ENCODE results near the gene FBRSL1.

Gene FBRSL1

DNA sequence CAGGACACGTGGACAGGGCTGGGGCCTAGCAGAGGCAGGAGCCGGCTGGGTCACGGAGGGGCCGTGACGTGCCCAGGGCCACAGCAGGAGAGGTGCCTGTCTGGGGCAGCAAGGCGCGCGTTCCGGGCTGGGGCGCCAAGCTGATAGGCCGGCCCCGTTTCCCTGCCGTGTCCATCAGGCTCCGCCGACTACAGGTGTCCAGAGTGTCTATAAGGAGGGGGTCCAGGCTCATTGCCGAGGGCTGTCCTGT is 18.5 kb downstream of the FBRSL1 start:
- TF ChIP-seq POLR2AphosphoS5 (IDR thresholded peaks at IDR 0.05; ENCODE audit: low read depth, low read length): no peak
- TF ChIP-seq FOXP2 (optimal IDR thresholded peaks at IDR 0.05; ENCODE audit: borderline replicate concordance, extremely low read depth, extremely low read length, insufficient read depth): no peak
- TF ChIP-seq, protein P1, sequence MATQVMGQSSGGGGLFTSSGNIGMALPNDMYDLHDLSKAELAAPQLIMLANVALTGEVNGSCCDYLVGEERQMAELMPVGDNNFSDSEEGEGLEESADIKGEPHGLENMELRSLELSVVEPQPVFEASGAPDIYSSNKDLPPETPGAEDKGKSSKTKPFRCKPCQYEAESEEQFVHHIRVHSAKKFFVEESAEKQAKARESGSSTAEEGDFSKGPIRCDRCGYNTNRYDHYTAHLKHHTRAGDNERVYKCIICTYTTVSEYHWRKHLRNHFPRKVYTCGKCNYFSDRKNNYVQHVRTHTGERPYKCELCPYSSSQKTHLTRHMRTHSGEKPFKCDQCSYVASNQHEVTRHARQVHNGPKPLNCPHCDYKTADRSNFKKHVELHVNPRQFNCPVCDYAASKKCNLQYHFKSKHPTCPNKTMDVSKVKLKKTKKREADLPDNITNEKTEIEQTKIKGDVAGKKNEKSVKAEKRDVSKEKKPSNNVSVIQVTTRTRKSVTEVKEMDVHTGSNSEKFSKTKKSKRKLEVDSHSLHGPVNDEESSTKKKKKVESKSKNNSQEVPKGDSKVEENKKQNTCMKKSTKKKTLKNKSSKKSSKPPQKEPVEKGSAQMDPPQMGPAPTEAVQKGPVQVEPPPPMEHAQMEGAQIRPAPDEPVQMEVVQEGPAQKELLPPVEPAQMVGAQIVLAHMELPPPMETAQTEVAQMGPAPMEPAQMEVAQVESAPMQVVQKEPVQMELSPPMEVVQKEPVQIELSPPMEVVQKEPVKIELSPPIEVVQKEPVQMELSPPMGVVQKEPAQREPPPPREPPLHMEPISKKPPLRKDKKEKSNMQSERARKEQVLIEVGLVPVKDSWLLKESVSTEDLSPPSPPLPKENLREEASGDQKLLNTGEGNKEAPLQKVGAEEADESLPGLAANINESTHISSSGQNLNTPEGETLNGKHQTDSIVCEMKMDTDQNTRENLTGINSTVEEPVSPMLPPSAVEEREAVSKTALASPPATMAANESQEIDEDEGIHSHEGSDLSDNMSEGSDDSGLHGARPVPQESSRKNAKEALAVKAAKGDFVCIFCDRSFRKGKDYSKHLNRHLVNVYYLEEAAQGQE (IDR thresholded peaks at IDR 0.05; ENCODE audit: insufficient read depth in 1 of 2, low read depth in 2 of 2, low read length in 2 of 2): no peak
- TF ChIP-seq SIN3A (IDR thresholded peaks at IDR 0.05; ENCODE audit: borderline replicate concordance, insufficient read depth, low read length): no peak
- TF ChIP-seq TAF1 (IDR thresholded peaks at IDR 0.05; ENCODE audit: borderline replicate concordance, insufficient read depth, low read length): no peak

DNA sequence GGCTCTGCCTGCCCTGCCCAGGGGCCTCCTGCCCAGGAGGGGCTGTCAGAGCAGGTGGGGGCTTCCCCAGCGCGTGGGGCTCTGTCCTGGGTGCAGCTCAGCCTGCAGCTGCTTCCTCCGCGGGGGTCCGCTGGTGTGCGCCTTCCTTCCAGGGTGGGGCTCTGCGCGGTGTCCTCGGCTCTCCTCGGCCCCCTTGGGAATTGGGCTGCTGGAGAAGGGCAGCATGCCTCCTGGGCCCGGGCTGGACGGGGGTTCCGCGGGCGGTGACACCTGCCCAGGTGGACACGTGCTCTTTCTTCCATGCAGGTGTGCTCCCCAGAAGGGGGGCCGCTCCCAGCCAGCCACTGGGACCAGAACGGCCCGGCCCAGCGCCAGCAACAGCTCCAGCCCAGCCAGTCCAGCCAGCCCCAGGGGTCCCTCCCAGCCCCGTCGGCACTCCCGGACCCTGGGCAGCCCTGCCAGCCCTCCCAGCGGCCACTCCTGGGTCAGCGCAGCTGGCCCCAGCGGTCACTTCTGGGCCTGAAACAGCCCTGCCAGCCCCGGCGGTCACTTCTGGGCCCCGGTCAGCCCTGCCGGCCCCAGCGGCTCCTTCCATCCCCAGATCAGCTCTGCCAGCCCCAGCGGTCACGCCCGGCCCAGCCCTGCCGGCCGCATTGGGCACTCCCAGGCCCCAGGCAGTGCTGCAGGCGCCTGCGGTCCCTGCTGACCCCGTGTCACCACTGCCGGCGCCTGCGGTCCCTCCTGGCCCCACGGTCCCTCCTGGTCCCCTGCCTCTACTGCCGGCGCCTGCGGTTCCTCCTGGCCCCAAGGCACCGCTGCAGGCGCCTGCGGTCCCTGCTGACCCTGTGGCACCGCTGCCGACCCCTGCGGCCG is 19.1 kb downstream of the FBRSL1 start:
- TF ChIP-seq TAF1 (IDR thresholded peaks at IDR 0.05; ENCODE audit: borderline replicate concordance, insufficient read depth, low read length) (no peak), POLR2AphosphoS5 (IDR thresholded peaks at IDR 0.05; ENCODE audit: low read depth, low read length) (no peak), SIN3A (IDR thresholded peaks at IDR 0.05; ENCODE audit: borderline replicate concordance, insufficient read depth, low read length) (no peak), FOXP2 (optimal IDR thresholded peaks at IDR 0.05; ENCODE audit: borderline replicate concordance, extremely low read depth, extremely low read length, insufficient read depth) (no peak)

DNA sequence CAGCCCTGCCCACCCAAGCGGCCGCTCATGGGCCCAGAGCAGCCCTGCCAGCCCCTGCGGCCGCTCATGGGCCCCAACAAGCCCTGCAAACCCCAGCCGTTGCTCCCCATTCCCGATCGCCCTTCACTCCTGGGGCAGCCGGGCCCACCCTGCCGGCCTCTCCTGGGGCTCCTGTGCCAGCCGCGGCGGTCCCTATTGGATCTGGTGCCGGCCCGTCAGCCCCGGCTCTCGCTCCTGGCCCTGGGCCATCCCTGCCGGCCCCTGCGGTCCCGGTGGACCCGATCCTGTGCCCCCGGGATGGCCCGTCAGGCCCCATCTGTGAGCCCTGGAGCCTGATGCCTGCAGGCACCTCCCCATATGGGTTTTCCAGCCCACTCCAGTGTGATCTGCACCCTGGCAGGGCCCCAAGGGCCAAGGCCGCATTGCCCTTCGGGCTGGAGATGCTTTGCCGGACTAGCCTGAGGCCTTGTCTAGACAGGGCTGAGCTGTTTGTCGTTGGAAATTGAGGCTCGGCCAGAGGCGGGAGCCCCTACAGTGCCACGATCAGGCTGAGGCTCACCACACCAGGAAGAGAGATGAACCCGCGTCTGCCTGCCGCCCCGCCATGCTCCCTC is 20.3 kb downstream of the FBRSL1 start:
- no peak for TF ChIP-seq POLR2AphosphoS5 (IDR thresholded peaks at IDR 0.05; ENCODE audit: low read depth, low read length)
- no peak for TF ChIP-seq SIN3A (IDR thresholded peaks at IDR 0.05; ENCODE audit: borderline replicate concordance, insufficient read depth, low read length)
- no peak for TF ChIP-seq TAF1 (IDR thresholded peaks at IDR 0.05; ENCODE audit: borderline replicate concordance, insufficient read depth, low read length)
- TF ChIP-seq FOXP2 (optimal IDR thresholded peaks at IDR 0.05; ENCODE audit: borderline replicate concordance, extremely low read depth, extremely low read length, insufficient read depth): no peak
- TF ChIP-seq, protein P1 (IDR thresholded peaks at IDR 0.05; ENCODE audit: insufficient read depth in 1 of 2, low read depth in 2 of 2, low read length in 2 of 2): no peak

DNA sequence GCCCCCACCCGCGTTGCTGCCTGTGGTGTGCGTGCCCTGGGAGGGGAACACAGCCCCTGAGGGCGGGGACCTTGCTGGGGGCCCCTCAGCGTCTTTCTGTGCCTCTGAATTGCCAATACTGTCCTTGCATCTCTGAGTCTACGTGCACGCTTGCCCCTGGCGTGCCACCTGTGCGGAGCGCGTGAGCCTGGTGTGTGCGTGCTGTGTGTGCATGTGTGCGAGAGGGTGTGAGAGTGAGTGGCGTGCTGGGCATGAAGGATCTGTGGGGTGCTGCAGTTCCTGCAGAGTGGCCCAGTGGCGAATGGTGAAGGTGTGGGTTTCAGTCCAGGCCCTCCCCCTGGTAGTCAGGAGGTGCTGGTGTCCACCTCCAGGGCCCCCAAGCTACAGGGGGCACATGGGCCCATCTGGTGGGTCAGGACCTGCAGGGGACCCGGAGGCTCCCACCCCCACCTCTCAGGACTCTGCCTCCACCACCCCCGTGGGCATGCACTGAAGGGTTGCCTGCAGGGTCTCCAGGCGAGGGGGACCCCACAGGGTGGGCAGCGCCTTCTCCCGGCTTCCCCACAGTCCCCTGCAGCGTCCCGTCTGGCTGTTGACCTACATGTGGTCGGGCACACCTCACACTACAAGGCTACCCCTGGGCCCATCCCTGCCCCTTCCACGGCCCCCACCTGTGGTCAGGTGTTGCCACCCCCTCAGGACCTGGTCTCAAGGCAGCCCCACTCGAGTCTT is 21.0 kb downstream of the FBRSL1 start:
- TF ChIP-seq, protein P1 (IDR thresholded peaks at IDR 0.05; ENCODE audit: insufficient read depth in 1 of 2, low read depth in 2 of 2, low read length in 2 of 2): no peak
- TF ChIP-seq FOXP2 (optimal IDR thresholded peaks at IDR 0.05; ENCODE audit: borderline replicate concordance, extremely low read depth, extremely low read length, insufficient read depth): no peak
- TF ChIP-seq SIN3A (IDR thresholded peaks at IDR 0.05; ENCODE audit: borderline replicate concordance, insufficient read depth, low read length): no peak
- TF ChIP-seq TAF1 (IDR thresholded peaks at IDR 0.05; ENCODE audit: borderline replicate concordance, insufficient read depth, low read length): no peak
- TF ChIP-seq POLR2AphosphoS5 (IDR thresholded peaks at IDR 0.05; ENCODE audit: low read depth, low read length): no peak

DNA sequence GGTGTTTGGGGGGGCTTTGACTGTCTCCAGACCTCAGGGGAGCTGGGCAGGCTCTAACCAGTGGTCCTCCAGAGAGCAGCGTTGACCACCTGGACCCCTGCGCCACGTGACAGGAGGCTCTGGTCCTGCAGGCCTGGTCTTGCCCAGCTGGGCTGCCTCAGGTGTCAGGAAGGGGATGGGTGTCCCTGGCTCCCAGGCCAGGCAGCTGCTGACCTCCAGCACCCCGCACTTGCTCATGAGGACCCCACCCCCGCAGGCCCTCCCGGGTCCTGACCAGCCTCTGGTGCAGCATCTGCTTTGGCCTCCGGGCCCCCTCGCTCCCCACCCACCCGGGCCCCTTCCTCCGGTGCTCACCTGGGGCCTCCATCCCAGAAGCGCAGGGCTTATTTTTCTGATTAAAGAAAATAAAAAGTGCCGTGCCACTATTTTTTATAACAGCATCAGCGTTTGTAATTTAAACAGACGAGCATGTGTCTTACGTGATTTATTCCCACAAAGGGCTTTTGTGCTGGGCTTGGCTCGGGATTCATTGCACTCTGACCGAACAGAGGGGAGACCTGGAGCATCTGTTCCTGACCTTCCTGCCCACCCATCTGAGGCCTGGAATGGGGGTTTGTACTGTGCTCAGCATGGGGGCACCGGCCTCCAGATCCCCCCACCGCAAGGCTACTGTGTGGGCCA is 21.7 kb downstream of the FBRSL1 start:
- TF ChIP-seq FOXP2 (optimal IDR thresholded peaks at IDR 0.05; ENCODE audit: borderline replicate concordance, extremely low read depth, extremely low read length, insufficient read depth): no peak

Data from PFSK-1 (cell line).